Mucosa of rectum (tissue), 2 donors: Measurements from ENCODE around the gene SERPINC1.
"Not testable (repeated sequence)": the region's sequence is repeated elsewhere in the genome, so short reads cannot be mapped to it uniquely, and the experiment has no call there.

Experiments used
- H3K27ac ChIP-seq, 2 donors: one replicate each; pipeline ENCODE4 v1.7.0; 2013; ENCODE audit warnings: inconsistent platforms in 2 of 2, low read depth in 2 of 2, low read length in 2 of 2
- H3K27me3 ChIP-seq, 2 donors: one replicate each; pipeline ENCODE4 v1.7.0; 2013; ENCODE audit warnings: low read length in 2 of 2; ENCODE audit not compliant: control insufficient read depth in 2 of 2, insufficient read depth in 2 of 2
- H3K36me3 ChIP-seq, 2 donors: one replicate each; pipeline ENCODE4 v1.7.0; 2013; ENCODE audit warnings: low read length in 2 of 2; ENCODE audit not compliant: control insufficient read depth in 2 of 2, insufficient read depth in 2 of 2
- H3K4me1 ChIP-seq, 2 donors: one replicate each; pipeline ENCODE4 v1.7.0; 2013; ENCODE audit warnings: low read length in 2 of 2, mild to moderate bottlenecking in 1 of 2; ENCODE audit not compliant: control insufficient read depth in 2 of 2, insufficient read depth in 2 of 2
- H3K4me3 ChIP-seq, 2 donors: one replicate each; pipeline ENCODE4 v1.7.0; 2013; ENCODE audit warnings: low read length in 2 of 2
- H3K9ac ChIP-seq, 2 donors: one replicate each; pipeline ENCODE4 v1.7.0; 2013; ENCODE audit warnings: low read length in 2 of 2, low read depth in 1 of 2, mild to moderate bottlenecking in 1 of 2
- H3K9me3 ChIP-seq, 2 donors: one replicate each; pipeline ENCODE4 v1.7.0; 2013; ENCODE audit warnings: low read length in 2 of 2; ENCODE audit not compliant: control insufficient read depth in 2 of 2
- donor health status: healthy.
- donor health status: Normal muscosa, but diverticular disease.

The SERPINC1 gene

DNA sequence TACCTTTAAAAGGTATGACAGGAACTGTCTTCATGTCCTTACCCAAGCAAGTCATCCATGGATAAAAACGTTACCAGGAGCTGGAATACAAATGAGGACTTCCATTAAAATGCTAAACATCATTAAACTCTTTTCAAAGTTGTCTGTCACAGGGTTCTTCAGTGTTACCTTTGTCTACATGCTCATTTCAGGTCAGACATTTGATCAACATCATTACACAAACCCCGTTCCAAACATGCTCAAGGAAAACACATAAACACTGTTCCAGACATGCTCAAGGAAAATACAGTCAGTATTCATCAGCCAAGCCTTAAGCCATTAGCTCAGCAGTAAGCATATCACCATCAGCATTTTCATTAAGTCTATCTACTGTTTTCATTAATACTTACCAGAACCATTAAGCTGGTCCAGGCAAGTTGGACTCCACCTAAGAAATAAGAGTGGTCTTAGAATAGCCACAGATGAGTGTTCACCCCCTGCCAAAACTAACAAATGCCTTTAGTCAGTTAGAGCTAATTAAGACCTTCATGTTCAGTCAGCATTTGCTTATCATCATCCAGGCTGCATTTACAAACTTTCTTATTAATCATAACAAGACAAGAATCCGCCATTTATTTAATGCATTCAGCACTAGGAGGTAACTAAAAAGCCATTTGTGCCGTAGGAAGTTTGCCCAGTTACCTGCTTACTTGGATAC is 51.5 kb downstream of the SERPINC1 start:
- no peaks in the 10 kb centered on the region for H3K27me3 ChIP-seq
- H3K27ac ChIP-seq, result no peak overlapping the region
- no peaks in the 10 kb centered on the region for H3K9me3 ChIP-seq
- peaks cover 42 to 46% of the 10 kb centered on the region in 2 donors for H3K36me3 ChIP-seq
- H3K4me1 ChIP-seq, result peaks cover 25% of the 10 kb centered on the region in 2 donors
- H3K9ac ChIP-seq, result peak overlapping the region; percentile 10 to 75
- H3K4me3 ChIP-seq, result peak overlapping the region; percentile 93 to 98

DNA sequence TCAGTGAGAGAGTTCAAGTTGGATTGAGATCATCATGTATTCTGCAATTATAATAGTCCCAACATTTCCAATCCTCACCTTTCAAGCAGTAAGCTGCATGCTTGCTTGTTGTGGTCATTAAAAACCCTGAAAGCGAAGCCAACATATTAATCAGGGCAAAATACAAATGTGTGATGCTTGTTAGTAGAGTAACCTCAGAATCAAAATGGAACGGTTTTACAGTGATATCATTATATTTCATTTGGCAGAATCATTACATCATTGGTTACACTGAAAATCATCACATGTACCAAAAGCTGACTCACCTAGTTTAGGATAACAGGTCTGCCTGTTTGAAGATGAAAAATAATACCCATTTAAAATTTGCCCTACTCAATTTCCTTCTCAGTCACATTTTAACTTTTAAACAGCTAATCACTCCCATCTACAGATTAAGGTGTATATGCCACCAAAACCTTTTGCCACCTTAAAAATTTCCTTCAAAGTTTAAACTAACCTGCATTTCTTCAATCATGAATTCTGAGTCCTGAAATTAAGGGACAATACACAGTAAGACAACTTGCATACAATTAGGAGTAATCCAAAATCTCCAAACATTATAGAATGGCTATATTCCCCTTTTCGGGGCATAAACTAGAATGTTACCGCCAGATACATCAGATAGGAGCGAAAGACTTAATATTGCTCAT is 52.8 kb downstream of the SERPINC1 start:
- no peak overlapping the region for H3K4me3 ChIP-seq
- no peak overlapping the region for H3K9ac ChIP-seq
- no peaks in the 10 kb centered on the region for H3K9me3 ChIP-seq
- peaks cover 44 to 47% of the 10 kb centered on the region in 2 donors for H3K36me3 ChIP-seq
- H3K4me1 ChIP-seq, result peaks cover 17 to 21% of the 10 kb centered on the region in 2 donors
- no peaks in the 10 kb centered on the region for H3K27me3 ChIP-seq
- no peak overlapping the region for H3K27ac ChIP-seq

DNA sequence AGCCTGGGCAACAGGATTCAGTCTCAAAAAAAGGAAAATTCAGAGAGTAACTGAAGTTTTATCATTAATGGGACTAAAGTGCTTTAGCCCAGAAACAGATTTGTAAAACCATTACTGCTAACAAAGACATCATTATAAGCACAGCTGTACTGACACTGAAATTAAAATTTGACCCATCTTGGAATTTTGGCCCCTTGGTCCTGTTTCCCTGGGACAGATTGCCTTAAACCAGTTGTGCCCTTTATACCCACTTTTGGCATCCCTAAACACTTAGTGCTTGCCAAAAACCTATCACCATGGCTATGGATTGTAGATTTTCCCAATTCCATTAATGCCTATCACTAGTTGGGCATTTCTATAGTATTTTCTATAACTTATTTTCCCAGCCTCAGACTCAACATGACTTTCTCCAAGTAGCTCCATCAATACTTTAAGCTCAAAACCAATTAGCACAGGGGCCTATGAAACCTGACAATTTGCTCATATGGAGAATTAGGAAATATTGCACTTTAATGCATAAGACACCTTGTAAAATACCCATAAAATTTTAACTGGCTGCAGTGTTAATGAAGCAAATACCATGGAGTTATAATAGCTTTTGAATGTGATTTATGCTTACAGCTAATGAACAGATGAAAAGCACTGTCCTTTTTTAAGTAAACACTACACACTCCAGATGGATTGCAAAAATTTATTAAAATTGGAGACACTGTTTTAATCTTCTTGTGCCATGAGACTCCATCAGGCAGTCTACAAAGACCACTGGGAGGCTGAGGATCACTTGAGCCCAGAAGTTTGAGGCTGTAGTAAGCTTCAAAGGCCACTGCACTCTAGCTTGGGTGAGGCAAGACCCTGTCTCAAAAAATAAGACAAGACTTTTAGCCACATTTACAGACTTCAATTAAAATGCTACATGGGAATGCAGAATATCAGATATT is 53.6 kb downstream of the SERPINC1 start:
- no peak overlapping the region for H3K4me3 ChIP-seq
- H3K27ac ChIP-seq, result no peak overlapping the region
- no peaks in the 10 kb centered on the region for H3K27me3 ChIP-seq
- no peak overlapping the region for H3K9ac ChIP-seq
- peaks cover 44 to 47% of the 10 kb centered on the region in 2 donors for H3K36me3 ChIP-seq
- peaks cover 10 to 21% of the 10 kb centered on the region in 2 donors for H3K4me1 ChIP-seq
- H3K9me3 ChIP-seq, result no peaks in the 10 kb centered on the region

DNA sequence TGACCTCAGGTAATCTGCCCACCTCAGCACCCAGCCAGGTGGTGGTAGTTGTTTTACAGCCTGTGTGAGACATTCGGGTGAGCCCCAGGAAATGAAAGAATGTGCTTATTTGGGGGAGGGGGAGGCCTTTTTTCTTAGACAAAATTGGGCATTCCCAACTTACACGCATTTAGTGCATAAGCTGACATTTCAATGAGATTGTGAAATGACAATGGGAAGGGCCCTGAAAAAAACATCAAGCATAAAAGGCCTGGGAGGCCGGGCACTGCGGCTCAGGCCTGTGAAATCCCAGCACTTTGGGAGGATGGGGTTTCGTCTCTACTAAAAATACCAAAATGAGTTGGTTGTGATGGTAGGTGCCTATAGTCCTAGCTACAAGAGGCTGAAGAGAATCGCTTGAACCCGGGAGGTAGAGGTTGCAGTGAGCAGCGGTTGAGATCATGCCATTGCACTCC is 54.3 kb downstream of the SERPINC1 start:
- H3K27me3 ChIP-seq, result no peaks in the 10 kb centered on the region
- H3K27ac ChIP-seq, result no peak overlapping the region
- no peaks in the 10 kb centered on the region for H3K9me3 ChIP-seq
- H3K9ac ChIP-seq, result no peak overlapping the region
- H3K4me1 ChIP-seq, result peaks cover 10 to 21% of the 10 kb centered on the region in 2 donors
- peaks cover 48 to 49% of the 10 kb centered on the region in 2 donors for H3K36me3 ChIP-seq
- H3K4me3 ChIP-seq, result no peak overlapping the region

DNA sequence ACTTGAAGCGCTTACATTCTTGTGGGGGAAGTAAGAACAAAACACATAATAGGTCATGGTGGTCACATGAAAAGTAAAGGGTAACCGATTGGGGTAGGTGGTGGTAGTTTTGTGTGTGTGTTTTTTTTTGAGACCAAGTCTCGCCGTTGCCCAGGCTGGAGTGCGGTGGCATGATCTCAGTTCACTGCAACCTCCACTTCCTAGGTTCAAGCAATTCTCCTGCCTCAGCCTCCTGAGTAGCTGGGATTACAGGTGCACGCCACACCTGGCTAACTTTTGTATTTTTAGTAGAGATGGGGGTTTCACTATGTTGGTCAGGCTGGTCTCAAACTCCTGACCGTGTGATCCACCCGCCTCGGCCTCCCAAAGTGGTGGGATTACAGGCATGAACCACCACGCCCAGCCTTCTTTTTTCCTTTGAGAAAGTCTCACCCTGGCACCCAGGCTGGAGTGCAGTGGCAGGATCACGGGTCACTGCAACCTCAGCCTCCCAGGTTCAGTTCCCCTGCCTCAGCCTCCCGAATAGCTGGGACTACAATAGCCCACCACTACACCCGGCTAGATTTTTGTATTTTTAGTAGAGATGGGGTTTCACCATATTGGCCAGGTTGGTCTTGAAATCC is 54.9 kb downstream of the SERPINC1 start:
- H3K4me3 ChIP-seq, H3K27ac ChIP-seq, H3K9ac ChIP-seq, H3K27me3 ChIP-seq, H3K9me3 ChIP-seq: not testable (repeated sequence)
- Histone ChIP-seq H3K36me3 (peaks cover 53 to 54% of the 10 kb centered on the region in 2 donors), H3K4me1 (peaks cover 10 to 21% of the 10 kb centered on the region in 2 donors)

DNA sequence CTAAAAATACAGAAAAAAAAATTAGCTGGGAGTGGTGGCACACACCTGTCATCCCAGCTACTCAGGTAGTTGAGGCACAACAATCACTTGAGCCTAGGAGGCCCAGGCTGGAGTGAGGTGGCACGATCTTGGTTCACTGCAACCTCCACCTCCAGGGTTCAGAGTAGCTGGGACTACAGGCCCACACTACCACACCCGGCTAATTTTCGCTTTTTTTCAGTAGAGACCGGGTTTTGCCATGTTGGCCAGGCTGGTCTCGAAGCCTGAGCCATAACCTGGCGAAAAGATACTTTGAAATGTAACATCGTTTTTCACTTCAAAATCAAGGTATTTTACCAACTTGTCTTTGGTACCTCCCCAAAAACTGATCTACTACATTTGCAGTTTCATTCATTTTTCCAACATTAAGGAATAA is 55.4 kb downstream of the SERPINC1 start:
- peaks cover 10 to 19% of the 10 kb centered on the region in 2 donors for H3K4me1 ChIP-seq
- H3K27ac ChIP-seq, result no peak overlapping the region
- no peaks in the 10 kb centered on the region for H3K27me3 ChIP-seq
- H3K4me3 ChIP-seq, result no peak overlapping the region
- H3K36me3 ChIP-seq, result peaks cover 58% of the 10 kb centered on the region in 2 donors
- no peaks in the 10 kb centered on the region for H3K9me3 ChIP-seq
- H3K9ac ChIP-seq, result no peak overlapping the region

DNA sequence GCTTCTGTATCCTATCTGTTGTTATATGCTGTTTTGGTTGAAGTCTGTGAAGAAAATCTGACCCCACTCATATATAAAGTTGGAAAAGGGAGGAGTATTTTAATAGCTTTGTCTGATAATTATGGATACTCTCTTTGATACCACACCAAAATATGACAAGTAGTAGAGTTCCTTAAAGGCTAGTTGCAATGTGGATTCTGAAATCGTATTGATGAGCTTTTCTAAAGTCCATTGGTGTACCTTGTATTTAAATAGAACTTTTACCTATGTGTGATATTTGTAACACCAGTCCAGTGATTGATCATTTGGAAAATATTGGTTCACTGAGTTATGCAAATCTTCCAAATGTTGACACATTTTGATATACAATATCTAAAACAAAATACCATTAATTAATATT is 57.1 kb downstream of the SERPINC1 start:
- Histone ChIP-seq H3K9ac (no peak overlapping the region), H3K27ac (no peak overlapping the region), H3K36me3 (peaks cover 50 to 57% of the 10 kb centered on the region in 2 donors), H3K4me3 (no peak overlapping the region), H3K27me3 (no peaks in the 10 kb centered on the region), H3K9me3 (no peaks in the 10 kb centered on the region), H3K4me1 (peaks cover 0 to 4% of the 10 kb centered on the region in 2 donors)

DNA sequence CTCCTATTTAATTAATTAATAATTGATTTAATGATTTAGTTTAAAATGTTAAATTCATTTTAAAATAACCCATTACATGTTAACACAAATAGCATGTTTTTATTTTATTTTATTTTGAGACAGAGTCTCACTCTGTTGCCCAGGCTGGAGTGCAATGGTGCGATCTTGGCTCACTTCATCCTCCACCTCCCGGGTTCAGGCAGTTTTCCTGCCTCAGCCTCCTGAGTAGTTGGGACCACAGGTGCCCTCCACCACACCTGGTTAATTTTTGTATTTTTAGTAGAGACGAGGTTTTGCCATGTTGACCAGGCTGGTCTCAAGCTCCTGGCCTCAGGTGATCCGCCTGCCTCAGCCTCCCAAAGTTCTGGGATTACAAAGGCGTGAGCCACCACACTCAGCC is 57.6 kb downstream of the SERPINC1 start:
- H3K9ac ChIP-seq, H3K9me3 ChIP-seq, H3K4me1 ChIP-seq, H3K27ac ChIP-seq, H3K4me3 ChIP-seq, H3K27me3 ChIP-seq: not testable (repeated sequence)
- peaks cover 49 to 52% of the 10 kb centered on the region in 2 donors for H3K36me3 ChIP-seq

DNA sequence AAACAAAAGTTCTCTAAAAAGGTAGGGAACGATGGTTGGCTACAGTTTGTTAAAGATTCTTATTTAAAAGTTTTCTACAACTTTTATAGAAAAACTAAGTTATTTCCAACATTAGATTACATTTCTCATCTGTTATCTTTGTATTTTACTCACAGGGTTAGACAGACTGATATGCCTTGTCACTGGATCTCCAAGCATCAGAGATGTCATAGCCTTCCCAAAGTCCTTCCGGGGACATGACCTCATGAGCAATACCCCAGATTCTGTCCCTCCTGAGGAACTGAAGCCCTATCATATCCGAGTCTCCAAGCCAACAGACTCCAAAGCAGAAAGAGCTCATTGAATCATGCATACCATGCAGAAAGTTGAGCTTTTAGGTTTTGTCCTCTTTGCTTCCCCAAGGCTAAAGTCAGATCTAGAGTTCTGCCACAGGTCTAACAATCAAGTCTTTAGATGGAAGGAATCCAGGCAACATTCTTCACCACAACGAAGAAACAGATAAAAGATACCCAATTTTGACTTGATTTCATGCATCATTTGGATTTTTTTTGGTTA is 59.7 kb downstream of the SERPINC1 start:
- Histone ChIP-seq H3K27ac (no peak overlapping the region), H3K9ac (no peak overlapping the region), H3K9me3 (no peaks in the 10 kb centered on the region), H3K27me3 (no peaks in the 10 kb centered on the region), H3K4me3 (no peak overlapping the region), H3K36me3 (peaks cover 42 to 47% of the 10 kb centered on the region in 2 donors), H3K4me1 (no peaks in the 10 kb centered on the region)
